ENCODE data around the gene REV1. TPM values are rescaled to one million over a fixed set of nuclear protein-coding genes. Genes with fewer than 3 reads are reported as not detected.
A peak's percentile ranks its signal among the peaks of the same experiment; 100 is the strongest.

Gene REV1
- polyA plus RNA-seq, 3 donors from 2014 or later: 11.5 to 14.5 (median 14.3) TPM

- no peak for DNase-seq
- no peaks in the 10 kb centered on the region for H3K27me3 Mint-ChIP-seq (ENCODE audit: low read depth in 3 of 3)
- no peak overlapping the region for H3K4me3 Mint-ChIP-seq
- H3K9me3 Mint-ChIP-seq: no peaks in the 10 kb centered on the region
- peaks cover 12 to 48% (median 21%) of the 10 kb centered on the region in 3 donors for H3K36me3 Mint-ChIP-seq
- H3K27ac Mint-ChIP-seq: peak overlapping the region in 1 of 6 donors; percentile 36
- H3K4me1 Mint-ChIP-seq: peaks cover 4 to 9% of the 10 kb centered on the region in 2 donors
Measured at GRCh38 chr2:99399795-99400194, 90.0 kb downstream of the REV1 start.

- H3K36me3 Mint-ChIP-seq: peaks cover 14 to 44% (median 21%) of the 10 kb centered on the region in 3 donors
- no peak overlapping the region for H3K4me3 Mint-ChIP-seq
- no peaks in the 10 kb centered on the region for H3K27me3 Mint-ChIP-seq (ENCODE audit: low read depth in 3 of 3)
- peaks cover 4 to 9% of the 10 kb centered on the region in 2 donors for H3K4me1 Mint-ChIP-seq
- H3K27ac Mint-ChIP-seq: peak overlapping the region in 4 of 6 donors; percentile 9 to 45 (median 38)
- DNase-seq: no peak
- H3K9me3 Mint-ChIP-seq: no peaks in the 10 kb centered on the region
Measured at GRCh38 chr2:99399063-99399462, 90.8 kb downstream of the REV1 start.

- H3K36me3 Mint-ChIP-seq: peaks cover 16 to 42% (median 16%) of the 10 kb centered on the region in 3 donors
- no peaks in the 10 kb centered on the region for H3K9me3 Mint-ChIP-seq
- H3K27ac Mint-ChIP-seq: peak overlapping the region in 5 of 6 donors; percentile 9 to 84 (median 34)
- peaks cover 4 to 9% of the 10 kb centered on the region in 2 donors for H3K4me1 Mint-ChIP-seq
- H3K27me3 Mint-ChIP-seq (ENCODE audit: low read depth in 3 of 3): no peaks in the 10 kb centered on the region
- no peak overlapping the region for H3K4me3 Mint-ChIP-seq
- no peak for DNase-seq
Measured at GRCh38 chr2:99398303-99398702, 91.5 kb downstream of the REV1 start.

- H3K36me3 Mint-ChIP-seq: peaks cover 12 to 35% (median 16%) of the 10 kb centered on the region in 3 donors
- no peak overlapping the region for H3K4me3 Mint-ChIP-seq
Measured at GRCh38 chr2:99397266-99397920, 92.4 kb downstream of the REV1 start.

GRCh38 chr2:99395589-99396130 lies 94.2 kb downstream of the REV1 start:
- peaks cover 18 to 36% (median 21%) of the 10 kb centered on the region in 3 donors for H3K36me3 Mint-ChIP-seq
- H3K4me3 Mint-ChIP-seq: no peak overlapping the region
- peak overlapping the region in 5 of 6 donors; percentile 25 to 87 (median 60) for H3K27ac Mint-ChIP-seq
- H3K9me3 Mint-ChIP-seq: no peaks in the 10 kb centered on the region
- H3K27me3 Mint-ChIP-seq (ENCODE audit: low read depth in 3 of 3): no peaks in the 10 kb centered on the region
- no peaks in the 10 kb centered on the region for H3K4me1 Mint-ChIP-seq
- DNase-seq: no peak

More at GRCh38 chr2:99397266-99397920, 92.4 kb downstream of the REV1 start:
- no peak for DNase-seq
- no peaks in the 10 kb centered on the region for H3K27me3 Mint-ChIP-seq (ENCODE audit: low read depth in 3 of 3)
- H3K27ac Mint-ChIP-seq: peak overlapping the region; percentile 14 to 78 (median 52)
- peaks cover 4 to 6% of the 10 kb centered on the region in 2 donors for H3K4me1 Mint-ChIP-seq
- H3K9me3 Mint-ChIP-seq: no peaks in the 10 kb centered on the region

- Mint-ChIP-seq H3K4me1 (peaks cover 0 to 2% of the 10 kb centered on the region in 2 donors), H3K27me3 (ENCODE audit: low read depth in 3 of 3) (peaks cover 0 to 3% (median 0%) of the 10 kb centered on the region in 3 donors), H3K36me3 (peaks cover 12 to 24% (median 15%) of the 10 kb centered on the region in 3 donors), H3K9me3 (no peaks in the 10 kb centered on the region), H3K4me3 (no peak overlapping the region), H3K27ac (no peak overlapping the region)
- DNase-seq: no peak
Measured at GRCh38 chr2:99389946-99390345, 99.9 kb downstream of the REV1 start.

GRCh38 chr2:99389371-99389770 lies 100.4 kb downstream of the REV1 start:
- peaks cover 0 to 2% of the 10 kb centered on the region in 2 donors for H3K4me1 Mint-ChIP-seq
- DNase-seq: no peak
- no peak overlapping the region for H3K4me3 Mint-ChIP-seq
- no peak overlapping the region for H3K27ac Mint-ChIP-seq
- H3K27me3 Mint-ChIP-seq (ENCODE audit: low read depth in 3 of 3): peaks cover 0 to 3% (median 0%) of the 10 kb centered on the region in 3 donors
- H3K36me3 Mint-ChIP-seq: peaks cover 15 to 28% (median 20%) of the 10 kb centered on the region in 3 donors
- no peaks in the 10 kb centered on the region for H3K9me3 Mint-ChIP-seq

- Mint-ChIP-seq H3K27ac (peak overlapping the region in 1 of 6 donors; percentile 55), H3K27me3 (ENCODE audit: low read depth in 3 of 3) (peaks cover 0 to 3% (median 0%) of the 10 kb centered on the region in 3 donors), H3K36me3 (peaks cover 17 to 25% (median 22%) of the 10 kb centered on the region in 3 donors), H3K4me3 (no peak overlapping the region), H3K4me1 (peaks cover 0 to 2% of the 10 kb centered on the region in 2 donors), H3K9me3 (no peaks in the 10 kb centered on the region)
- DNase-seq: no peak
Measured at GRCh38 chr2:99388892-99389291, 100.9 kb downstream of the REV1 start.

- H3K36me3 Mint-ChIP-seq: peaks cover 20 to 31% (median 25%) of the 10 kb centered on the region in 3 donors
- H3K4me1 Mint-ChIP-seq: peaks cover 0 to 2% of the 10 kb centered on the region in 2 donors
- peak overlapping the region in 2 of 6 donors; percentile 10 to 24 for H3K27ac Mint-ChIP-seq
- H3K9me3 Mint-ChIP-seq: no peaks in the 10 kb centered on the region
- DNase-seq: no peak
- no peak overlapping the region for H3K4me3 Mint-ChIP-seq
- H3K27me3 Mint-ChIP-seq (ENCODE audit: low read depth in 3 of 3): peaks cover 0 to 3% (median 0%) of the 10 kb centered on the region in 3 donors
Measured at GRCh38 chr2:99386011-99386410, 103.8 kb downstream of the REV1 start.

- no peak for DNase-seq
- Mint-ChIP-seq H3K27me3 (ENCODE audit: low read depth in 3 of 3) (peaks cover 0 to 3% (median 0%) of the 10 kb centered on the region in 3 donors), H3K36me3 (peaks cover 20 to 45% (median 21%) of the 10 kb centered on the region in 3 donors), H3K27ac (no peak overlapping the region), H3K4me3 (no peak overlapping the region), H3K9me3 (no peaks in the 10 kb centered on the region), H3K4me1 (no peaks in the 10 kb centered on the region)
Measured at GRCh38 chr2:99382143-99382542, 107.7 kb downstream of the REV1 start.

GRCh38 chr2:99380376-99381010 lies 109.3 kb downstream of the REV1 start:
- H3K27me3 Mint-ChIP-seq (ENCODE audit: low read depth in 3 of 3): no peaks in the 10 kb centered on the region
- peak overlapping the region in 1 of 6 donors; percentile 43 for H3K27ac Mint-ChIP-seq
- H3K9me3 Mint-ChIP-seq: no peaks in the 10 kb centered on the region
- H3K4me3 Mint-ChIP-seq: no peak overlapping the region
- no peak for DNase-seq
- no peaks in the 10 kb centered on the region for H3K4me1 Mint-ChIP-seq
- H3K36me3 Mint-ChIP-seq: peaks cover 26 to 56% (median 28%) of the 10 kb centered on the region in 3 donors

GRCh38 chr2:99377879-99378278 lies 111.9 kb downstream of the REV1 start:
- H3K27me3 Mint-ChIP-seq (ENCODE audit: low read depth in 3 of 3): no peaks in the 10 kb centered on the region
- no peaks in the 10 kb centered on the region for H3K4me1 Mint-ChIP-seq
- H3K9me3 Mint-ChIP-seq: no peaks in the 10 kb centered on the region
- no peak overlapping the region for H3K27ac Mint-ChIP-seq
- H3K36me3 Mint-ChIP-seq: peaks cover 40 to 69% (median 42%) of the 10 kb centered on the region in 3 donors
- no peak for DNase-seq
- H3K4me3 Mint-ChIP-seq: no peak overlapping the region

GRCh38 chr2:99376254-99376864 lies 113.5 kb downstream of the REV1 start:
- no peak for DNase-seq
- Mint-ChIP-seq H3K36me3 (peaks cover 49 to 75% (median 53%) of the 10 kb centered on the region in 3 donors), H3K27me3 (ENCODE audit: low read depth in 3 of 3) (no peaks in the 10 kb centered on the region), H3K4me1 (no peaks in the 10 kb centered on the region), H3K27ac (peak overlapping the region in 1 of 6 donors; percentile 60), H3K9me3 (no peaks in the 10 kb centered on the region), H3K4me3 (peak overlapping the region in 1 of 5 donors; percentile 12)

Data from immature natural killer cell (primary cell).